HepG2 (cell line): ENCODE data around the gene HMGN1. TPM values are rescaled to one million over a fixed set of nuclear protein-coding genes. Genes with fewer than 3 reads are reported as not detected.

Experiments
- ATAC-seq: fragments of 200-7000 bp; cut with Tn5 transposase; 3 replicates; pipeline ENCODE4 v1.9.1; 2020; ENCODE audit warnings: mild to moderate bottlenecking, moderate library complexity
- BruUV-seq: library from RNA; stranded (reverse); fragments of 400-500 nt; replicated peaks from 2 replicates; lab custom pipeline; 2021; lab: Mats Ljungman, UMichigan
- CTCF ChIA-PET: fragments of 300-600 bp; formaldehyde crosslinking; extraction: SDS; loops from one replicate; lab custom pipeline; 2021; ENCODE audit warnings: low total read pairs, inconsistent platforms, low intra/inter-chr PET ratio; lab: Yijun Ruan, JAX
- POLR2A ChIA-PET: fragments of 350-600 bp; sonication (Branson Sonifier 250); formaldehyde crosslinking; loops from one replicate; lab custom pipeline; 2020; ENCODE audit warnings: antibody characterized with exemption, inconsistent platforms; lab: Yijun Ruan, JAX
- DNase-seq: peaks from one replicate; pipeline ENCODE4 v3.0.0-alpha.2; 2015; ENCODE audit warnings: low spot score
- FAIRE-seq: peaks from 3 replicates; lab custom pipeline; 2011; peaks lifted over from hg19 to GRCh38; lab: Jason Lieb, UNC
- H2AFZ ChIP-seq: one replicate; pipeline ENCODE4 v1.6.1; 2011; ENCODE audit warnings: low read length, inconsistent platforms
- H3K27ac ChIP-seq: fragments of 300-600 bp; 3 replicates; pipeline ENCODE4 v1.8.0; 2011; ENCODE audit warnings: mixed run types, mild to moderate bottlenecking, mixed read lengths, low read length, inconsistent platforms; ENCODE audit not compliant: insufficient read depth; ENCODE audit errors: extremely low read length
- H3K27me3 ChIP-seq, 2 experiments: fragments of 200-600 bp in 1 of 2; 2 replicates in 1 of 2; 3 replicates in 1 of 2; pipeline versions ENCODE4 v1.6.0 to v1.8.0; 2011; ENCODE audit warnings: low read length in 2 of 2, mild to moderate bottlenecking in 2 of 2, moderate library complexity in 2 of 2, inconsistent platforms in 1 of 2; ENCODE audit not compliant: insufficient read depth in 2 of 2, control insufficient read depth in 1 of 2
- H3K36me3 ChIP-seq, 2 experiments: fragments of 200-600 bp in 1 of 2; replicated peaks in 1 of 2; 2 replicates in 1 of 2; 3 replicates in 1 of 2; pipeline versions ENCODE4 v1.5.1 to v1.8.0; 2011; ENCODE audit warnings: low read length in 2 of 2, inconsistent platforms in 1 of 2; ENCODE audit not compliant: insufficient read depth in 2 of 2, control insufficient read depth in 1 of 2
- H3K4me1 ChIP-seq: 2 replicates; pipeline ENCODE4 v1.5.1; 2012; ENCODE audit warnings: low read length, inconsistent platforms; ENCODE audit not compliant: insufficient read depth
- H3K4me2 ChIP-seq: 2 replicates; pipeline ENCODE4 v1.6.0; 2011; ENCODE audit warnings: low read depth, low read length, inconsistent platforms
- H3K4me3 ChIP-seq, 3 experiments: fragments of 200-600 bp in 1 of 3; sonication (generic), shearing (Covaris generic) in 1 of 3; replicated peaks in 1 of 3; 2 replicates each; pipeline ENCODE4 v1.5.1; 2011 to 2016; ENCODE audit warnings: low read length in 3 of 3, inconsistent platforms in 2 of 3, low read depth in 2 of 3, mild to moderate bottlenecking in 2 of 3, control low read depth in 1 of 3, mixed read lengths in 1 of 3; ENCODE audit not compliant: insufficient read depth in 1 of 3
- H3K79me2 ChIP-seq: one replicate; pipeline ENCODE4 v1.6.1; 2011; ENCODE audit warnings: low read length, inconsistent platforms; ENCODE audit not compliant: insufficient read depth
- H3K9ac ChIP-seq: 2 replicates; pipeline ENCODE4 v1.6.0; 2011; ENCODE audit warnings: mild to moderate bottlenecking, low read depth, low read length, inconsistent platforms; ENCODE audit not compliant: insufficient read depth
- H3K9me3 ChIP-seq: 2 replicates; pipeline ENCODE4 v1.5.1; 2012; ENCODE audit warnings: mild to moderate bottlenecking, low read length
- H4K20me1 ChIP-seq: 2 replicates; pipeline ENCODE4 v1.6.0; 2011; ENCODE audit warnings: inconsistent platforms, mild to moderate bottlenecking, low read length, moderate library complexity; ENCODE audit not compliant: insufficient read depth
- CCDC6 ChIP-seq: sonication (generic); formaldehyde crosslinking; IDR thresholded peaks from 2 replicates; pipeline ENCODE4 v1.8.1; 2022; ENCODE audit warnings: mild to moderate bottlenecking, missing genetic modification reagents, moderate library complexity
- IKZF4 ChIP-seq: sonication (generic); formaldehyde crosslinking; IDR thresholded peaks from 2 replicates; pipeline ENCODE4 v1.5.1; 2020; ENCODE audit warnings: borderline replicate concordance, mild to moderate bottlenecking, low read depth, missing genetic modification reagents; ENCODE audit errors: not compliant biosample characterization
- KDM2A ChIP-seq: sonication (generic); formaldehyde crosslinking; IDR thresholded peaks from 2 replicates; pipeline ENCODE4 v1.4.0; 2020; ENCODE audit warnings: low read depth, missing genetic modification reagents, borderline replicate concordance
- MAZ ChIP-seq, 2 experiments: sonication (generic) in 1 of 2; formaldehyde crosslinking in 1 of 2; IDR thresholded peaks; 2 replicates each; pipeline versions ENCODE4 v1.5.0 to v1.6.1; 2012 to 2020; ENCODE audit warnings: low read depth in 2 of 2, mild to moderate bottlenecking in 2 of 2, borderline replicate concordance in 1 of 2, improper control_type of control experiment in 1 of 2, low read length in 1 of 2, missing genetic modification reagents in 1 of 2, moderate library complexity in 1 of 2
- PHF8 ChIP-seq: sonication (generic); formaldehyde crosslinking; IDR thresholded peaks from 2 replicates; pipeline ENCODE4 v1.5.0; 2020; ENCODE audit warnings: missing genetic modification reagents
- POLR2A ChIP-seq, 2 experiments: IDR thresholded peaks; 2 replicates each; pipeline ENCODE4 v1.6.1; 2011; ENCODE audit warnings: low read depth in 2 of 2, low read length in 2 of 2, mild to moderate bottlenecking in 1 of 2, moderate library complexity in 1 of 2; ENCODE audit not compliant: insufficient read depth in 1 of 2
- POLR2AphosphoS5 ChIP-seq: IDR thresholded peaks from 2 replicates; pipeline ENCODE4 v1.6.1; 2012; ENCODE audit warnings: low read depth, low read length
- SRY ChIP-seq: sonication (generic); formaldehyde crosslinking; IDR thresholded peaks from 2 replicates; pipeline ENCODE4 v1.8.0; 2022; ENCODE audit warnings: mild to moderate bottlenecking, missing genetic modification reagents
- TAF1 ChIP-seq: sonication (generic); formaldehyde crosslinking; IDR thresholded peaks from 2 replicates; pipeline ENCODE4 v1.4.0; 2020; ENCODE audit warnings: missing genetic modification reagents
- ZFP36L1 ChIP-seq: sonication (generic); formaldehyde crosslinking; IDR thresholded peaks from 2 replicates; pipeline ENCODE4 v1.8.0; 2022; ENCODE audit warnings: mild to moderate bottlenecking, missing genetic modification reagents, moderate library complexity
- ZKSCAN1 ChIP-seq: fragments of 150-350 bp; IDR thresholded peaks from 2 replicates; pipeline ENCODE4 v1.6.1; 2014; ENCODE audit warnings: low read length
- ZNF564 ChIP-seq: sonication (generic); formaldehyde crosslinking; IDR thresholded peaks from 2 replicates; pipeline ENCODE4 v1.8.1; 2023; ENCODE audit warnings: mild to moderate bottlenecking, missing genetic modification reagents
- WGBS: methylation state at CpG from one replicate; pipeline ENCODE4 v1.1.6; 2017; ENCODE audit warnings: low lambda C conversion rate; 5-methylcytosine and 5-hydroxymethylcytosine counted together
- in situ Hi-C: cut with HindIII; loops from 2 replicates; pipeline ENCODE4 v1.10.0; 2017; ENCODE audit warnings: low pct_unique_long_range_greater_than_20kb; ENCODE audit not compliant: extremely low pct_ligation_motif_present
- intact Hi-C: fragments of 100-400 bp; cut with micrococcal nuclease; formaldehyde crosslinking; loops from one replicate; pipeline ENCODE4 v1.10.0; 2022; ENCODE audit not compliant: unreplicated experiment
- polyA plus RNA-seq, 8 experiments: library from polyadenylated mRNA; depleted of rRNA in 3 of 8; stranded (reverse) in 7 of 8; unstranded in 1 of 8; fragments of >200 nt; fragmentation: Illumina TruSeq in 4 of 8; extraction: Trizol in 4 of 8; gene quantifications; 2 replicates each; pipeline versions ENCODE4 v1.2.1 to v1.2.3, GENCODE V29; 2011 to 2016; ENCODE audit warnings: low read depth in 4 of 8, missing spikeins in 1 of 8, mixed read lengths in 1 of 8; ENCODE audit not compliant: insufficient read depth in 1 of 8
- total RNA-seq, 5 experiments: library from RNA; depleted of rRNA; stranded (reverse); fragments of >200 nt; fragmentation: Illumina TruSeq; extraction: Trizol; gene quantifications; 2 replicates each; pipeline ENCODE4 v1.2.3, GENCODE V29; 2016; ENCODE audit warnings: low read depth in 1 of 5
- TF ChIP-seq, protein P1 (sequence below): sonication (generic); formaldehyde crosslinking; IDR thresholded peaks from 2 replicates; pipeline ENCODE4 v1.4.0; 2020; ENCODE audit warnings: missing genetic modification reagents
- TF ChIP-seq, protein P2 (sequence below): sonication (generic); formaldehyde crosslinking; IDR thresholded peaks from 2 replicates; pipeline ENCODE4 v1.4.0; 2020; ENCODE audit warnings: missing genetic modification reagents
- TF ChIP-seq, protein P3 (sequence below): sonication (generic); formaldehyde crosslinking; IDR thresholded peaks from 2 replicates; pipeline ENCODE4 v1.4.0; 2020; ENCODE audit warnings: missing genetic modification reagents

HMGN1 gene
- total and polyA plus RNA-seq, 2 of the 13 experiments (the other 11 are each of a cell fraction or from before 2014, with no cell fraction given): 104 to 286 TPM

DNA sequence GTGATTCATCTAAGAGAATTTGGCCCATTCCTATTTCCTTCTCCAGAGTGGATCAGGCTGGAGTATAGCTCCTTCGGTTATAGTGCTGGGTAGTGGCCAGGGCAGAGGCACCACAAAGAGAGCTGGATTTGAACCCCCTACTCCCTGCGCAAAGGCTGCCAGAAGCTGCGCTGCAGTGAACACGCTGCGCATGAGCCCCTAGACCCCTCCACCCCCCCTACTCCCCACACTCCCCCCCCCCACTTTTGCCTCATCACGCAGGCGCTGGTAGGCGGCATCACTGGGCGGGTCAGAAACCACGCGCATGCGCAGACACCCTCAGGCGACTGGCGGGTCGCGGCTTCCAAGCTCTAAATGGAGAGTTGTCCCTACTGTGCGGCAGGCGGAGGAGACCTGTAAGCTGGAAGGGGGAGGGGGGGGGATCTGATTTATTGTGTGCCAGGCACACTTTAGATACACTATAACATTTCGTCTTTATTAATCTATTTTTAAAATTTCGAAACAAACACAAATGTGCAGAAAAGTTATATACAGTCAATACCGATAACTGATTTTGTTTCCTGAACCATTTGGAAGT lies 38.7 kb upstream of the HMGN1 start:
- POLR2A ChIA-PET: interaction anchor here (1.0 to 3.7 kb wide), 5 partner anchors 11 to 204 kb away, joined by 4 to 47 read pairs (median 6); partner anchors contain the start of genes BRWD1, HMGN1 and PSMG1
- no TSS peak for BruUV-seq
- H4K20me1 ChIP-seq: peaks cover 13% of the 10 kb centered on the region; the same call in 1 of the 2 replicates
- intact Hi-C loops (loop anchor here (1.0 to 5.0 kb wide), 5 partner anchors 14 to 73 kb away; no protein-coding TSS in a partner anchor), in situ Hi-C loops (loop anchor here (5.0 kb wide), 1 partner anchor 40 kb away; the partner anchor contains the start of gene HMGN1)
- CTCF ChIA-PET: interaction anchor here (1.3 to 2.8 kb wide), 5 partner anchors 10 to 74 kb away, joined by 4 to 25 read pairs (median 10); partner anchors contain the start of gene BRWD1
- H3K9me3 ChIP-seq: no peaks in the 10 kb centered on the region
- DNase-seq: peak; percentile 83
- H3K4me3 ChIP-seq: peak overlapping the region; percentile 54 to 70 (median 55)
- H3K27me3 ChIP-seq: no peaks in the 10 kb centered on the region
- 3% methylated on average over 18 of the region's 21 CpGs for WGBS
- H3K27ac ChIP-seq: peak overlapping the region; percentile 99
- H3K9ac ChIP-seq: peak overlapping the region; percentile 88
- peak; percentile 23 for ATAC-seq
- H2AFZ ChIP-seq: no peak overlapping the region
- H3K4me1 ChIP-seq: peaks cover 32% of the 10 kb centered on the region
- H3K4me2 ChIP-seq: peak overlapping the region; percentile 98
- peaks cover 8 to 18% of the 10 kb centered on the region in 2 experiments for H3K36me3 ChIP-seq
- H3K79me2 ChIP-seq: peaks cover 37% of the 10 kb centered on the region
- peak; percentile 46 for FAIRE-seq
- TF ChIP-seq POLR2A (IDR thresholded peaks at IDR 0.05; ENCODE audit: insufficient read depth in 1 of 2, low read depth in 2 of 2, low read length in 2 of 2): peak in 1 of 2 experiments; percentile 50; a peak in 1 of 4 replicates
- TF ChIP-seq SRY (CRISPR knock-in tag): 0 out of 2 replicates have a peak, but pooled peaks have one; percentile 59
- TF ChIP-seq TAF1: peak; percentile 34; the same call in 1 of the 2 replicates
- 0 out of 2 replicates have a peak, but pooled peaks have one; percentile 8 for TF ChIP-seq PHF8 (CRISPR knock-in tag)
- TF ChIP-seq ZFP36L1: 0 out of 2 replicates have a peak, but pooled peaks have one; percentile 25
- TF ChIP-seq, protein P1, sequence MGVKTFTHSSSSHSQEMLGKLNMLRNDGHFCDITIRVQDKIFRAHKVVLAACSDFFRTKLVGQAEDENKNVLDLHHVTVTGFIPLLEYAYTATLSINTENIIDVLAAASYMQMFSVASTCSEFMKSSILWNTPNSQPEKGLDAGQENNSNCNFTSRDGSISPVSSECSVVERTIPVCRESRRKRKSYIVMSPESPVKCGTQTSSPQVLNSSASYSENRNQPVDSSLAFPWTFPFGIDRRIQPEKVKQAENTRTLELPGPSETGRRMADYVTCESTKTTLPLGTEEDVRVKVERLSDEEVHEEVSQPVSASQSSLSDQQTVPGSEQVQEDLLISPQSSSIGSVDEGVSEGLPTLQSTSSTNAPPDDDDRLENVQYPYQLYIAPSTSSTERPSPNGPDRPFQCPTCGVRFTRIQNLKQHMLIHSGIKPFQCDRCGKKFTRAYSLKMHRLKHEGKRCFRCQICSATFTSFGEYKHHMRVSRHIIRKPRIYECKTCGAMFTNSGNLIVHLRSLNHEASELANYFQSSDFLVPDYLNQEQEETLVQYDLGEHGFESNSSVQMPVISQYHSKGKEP (CRISPR knock-in tag): no peak
- no peak for TF ChIP-seq CCDC6
- TF ChIP-seq, protein P2, sequence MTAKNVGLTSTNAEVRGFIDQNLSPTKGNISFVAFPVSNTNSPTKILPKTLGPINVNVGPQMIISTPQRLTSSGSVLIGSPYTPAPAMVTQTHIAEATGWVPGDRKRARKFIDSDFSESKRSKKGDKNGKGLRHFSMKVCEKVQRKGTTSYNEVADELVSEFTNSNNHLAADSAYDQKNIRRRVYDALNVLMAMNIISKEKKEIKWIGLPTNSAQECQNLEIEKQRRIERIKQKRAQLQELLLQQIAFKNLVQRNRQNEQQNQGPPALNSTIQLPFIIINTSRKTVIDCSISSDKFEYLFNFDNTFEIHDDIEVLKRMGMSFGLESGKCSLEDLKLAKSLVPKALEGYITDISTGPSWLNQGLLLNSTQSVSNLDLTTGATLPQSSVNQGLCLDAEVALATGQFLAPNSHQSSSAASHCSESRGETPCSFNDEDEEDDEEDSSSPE (CRISPR knock-in tag): peak; percentile 11; the same call in 1 of the 2 replicates
- TF ChIP-seq, protein P3, sequence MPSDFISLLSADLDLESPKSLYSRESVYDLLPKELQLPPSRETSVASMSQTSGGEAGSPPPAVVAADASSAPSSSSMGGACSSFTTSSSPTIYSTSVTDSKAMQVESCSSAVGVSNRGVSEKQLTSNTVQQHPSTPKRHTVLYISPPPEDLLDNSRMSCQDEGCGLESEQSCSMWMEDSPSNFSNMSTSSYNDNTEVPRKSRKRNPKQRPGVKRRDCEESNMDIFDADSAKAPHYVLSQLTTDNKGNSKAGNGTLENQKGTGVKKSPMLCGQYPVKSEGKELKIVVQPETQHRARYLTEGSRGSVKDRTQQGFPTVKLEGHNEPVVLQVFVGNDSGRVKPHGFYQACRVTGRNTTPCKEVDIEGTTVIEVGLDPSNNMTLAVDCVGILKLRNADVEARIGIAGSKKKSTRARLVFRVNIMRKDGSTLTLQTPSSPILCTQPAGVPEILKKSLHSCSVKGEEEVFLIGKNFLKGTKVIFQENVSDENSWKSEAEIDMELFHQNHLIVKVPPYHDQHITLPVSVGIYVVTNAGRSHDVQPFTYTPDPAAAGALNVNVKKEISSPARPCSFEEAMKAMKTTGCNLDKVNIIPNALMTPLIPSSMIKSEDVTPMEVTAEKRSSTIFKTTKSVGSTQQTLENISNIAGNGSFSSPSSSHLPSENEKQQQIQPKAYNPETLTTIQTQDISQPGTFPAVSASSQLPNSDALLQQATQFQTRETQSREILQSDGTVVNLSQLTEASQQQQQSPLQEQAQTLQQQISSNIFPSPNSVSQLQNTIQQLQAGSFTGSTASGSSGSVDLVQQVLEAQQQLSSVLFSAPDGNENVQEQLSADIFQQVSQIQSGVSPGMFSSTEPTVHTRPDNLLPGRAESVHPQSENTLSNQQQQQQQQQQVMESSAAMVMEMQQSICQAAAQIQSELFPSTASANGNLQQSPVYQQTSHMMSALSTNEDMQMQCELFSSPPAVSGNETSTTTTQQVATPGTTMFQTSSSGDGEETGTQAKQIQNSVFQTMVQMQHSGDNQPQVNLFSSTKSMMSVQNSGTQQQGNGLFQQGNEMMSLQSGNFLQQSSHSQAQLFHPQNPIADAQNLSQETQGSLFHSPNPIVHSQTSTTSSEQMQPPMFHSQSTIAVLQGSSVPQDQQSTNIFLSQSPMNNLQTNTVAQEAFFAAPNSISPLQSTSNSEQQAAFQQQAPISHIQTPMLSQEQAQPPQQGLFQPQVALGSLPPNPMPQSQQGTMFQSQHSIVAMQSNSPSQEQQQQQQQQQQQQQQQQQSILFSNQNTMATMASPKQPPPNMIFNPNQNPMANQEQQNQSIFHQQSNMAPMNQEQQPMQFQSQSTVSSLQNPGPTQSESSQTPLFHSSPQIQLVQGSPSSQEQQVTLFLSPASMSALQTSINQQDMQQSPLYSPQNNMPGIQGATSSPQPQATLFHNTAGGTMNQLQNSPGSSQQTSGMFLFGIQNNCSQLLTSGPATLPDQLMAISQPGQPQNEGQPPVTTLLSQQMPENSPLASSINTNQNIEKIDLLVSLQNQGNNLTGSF: no peak
- TF ChIP-seq IKZF4 (CRISPR knock-in tag): no peak
- TF ChIP-seq ZNF564 (CRISPR knock-in tag): 0 out of 2 replicates have a peak, but pooled peaks have one; percentile 30
- TF ChIP-seq MAZ (IDR thresholded peaks at IDR 0.05; ENCODE audit: borderline replicate concordance, low read depth, low read length): peak; percentile 37
- 0 out of 2 replicates have a peak, but pooled peaks have one; percentile 43 for TF ChIP-seq MAZ (CRISPR knock-in tag; IDR thresholded peaks at IDR 0.05; ENCODE audit: low read depth)
- peak; percentile 40; the same call in 1 of the 2 replicates for TF ChIP-seq KDM2A (CRISPR knock-in tag)
- TF ChIP-seq POLR2AphosphoS5: peak; percentile 62
- peak; percentile 92 for TF ChIP-seq ZKSCAN1
